Activated naive CD8-positive, alpha-beta T cell treated with anti-CD3 and anti-CD28 coated beads, Interleukin-2, amount 50 U/mL, for 16 hours (primary cell): ENCODE data around the gene PLD2.
"Not testable (repeated sequence)": the region's sequence is repeated elsewhere in the genome, so short reads cannot be mapped to it uniquely, and the experiment has no call there.

Experiments used
- DNase-seq: peaks from one replicate; pipeline ENCODE4 v3.0.0-alpha.2; 2020; ENCODE audit warnings: low read depth, low spot score

Gene PLD2

DNA sequence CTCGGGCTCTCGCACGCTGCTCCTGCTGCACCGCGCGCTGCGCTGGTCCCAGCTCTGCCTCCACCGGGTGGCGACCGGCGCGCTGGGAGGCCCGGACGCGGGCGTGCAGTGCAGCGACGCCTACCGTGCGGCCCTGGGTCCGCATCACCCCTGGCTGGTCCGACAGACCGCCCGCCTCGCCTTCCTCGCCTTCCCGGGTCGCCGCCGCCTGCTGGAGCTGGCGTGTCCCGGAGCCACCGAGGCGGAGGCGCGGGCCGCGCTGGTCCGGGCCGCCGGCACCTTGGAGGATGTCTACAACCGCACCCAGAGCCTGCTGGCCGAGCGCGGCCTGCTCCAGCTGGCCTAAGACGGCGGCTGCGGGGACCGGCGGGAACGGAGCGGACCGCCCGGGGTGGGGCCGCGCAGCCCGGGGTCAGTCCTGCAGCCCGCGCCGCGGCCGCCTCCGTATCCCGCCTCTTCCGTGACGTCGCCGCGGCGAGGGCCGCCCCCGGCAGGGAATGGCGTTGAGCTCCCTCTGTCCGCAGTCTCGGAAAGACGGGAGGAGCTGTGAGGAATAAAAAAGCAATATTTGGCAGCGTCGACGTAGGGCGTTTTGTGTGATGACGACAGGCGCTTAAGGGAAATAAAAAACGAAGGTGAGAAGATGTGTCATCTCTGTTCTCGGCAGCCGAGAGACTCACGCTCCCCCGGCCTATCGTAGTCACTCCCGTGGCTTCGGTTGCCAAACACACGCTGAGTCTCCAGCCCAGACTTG lies 16.8 kb upstream of the PLD2 start:
- DNase-seq = peak; percentile 55

DNA sequence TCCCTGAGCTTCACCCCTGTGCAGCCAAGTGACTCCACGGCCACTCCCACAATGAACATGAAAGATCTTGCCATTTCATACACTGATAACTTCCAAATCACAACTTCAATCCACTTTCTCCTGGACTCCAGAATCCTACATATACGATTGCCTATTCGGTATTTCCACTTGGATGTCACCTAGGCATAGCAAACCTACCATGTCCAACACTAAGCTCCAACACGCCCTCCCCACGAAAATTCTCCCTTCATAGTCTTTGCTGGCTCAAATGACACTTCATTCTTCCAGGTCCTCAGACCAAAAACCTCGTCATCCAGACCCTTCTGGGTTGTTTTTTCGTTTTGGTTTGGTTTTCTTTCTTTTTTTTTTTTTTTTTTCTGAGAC lies 16.3 kb upstream of the PLD2 start:
- no peak for DNase-seq

DNA sequence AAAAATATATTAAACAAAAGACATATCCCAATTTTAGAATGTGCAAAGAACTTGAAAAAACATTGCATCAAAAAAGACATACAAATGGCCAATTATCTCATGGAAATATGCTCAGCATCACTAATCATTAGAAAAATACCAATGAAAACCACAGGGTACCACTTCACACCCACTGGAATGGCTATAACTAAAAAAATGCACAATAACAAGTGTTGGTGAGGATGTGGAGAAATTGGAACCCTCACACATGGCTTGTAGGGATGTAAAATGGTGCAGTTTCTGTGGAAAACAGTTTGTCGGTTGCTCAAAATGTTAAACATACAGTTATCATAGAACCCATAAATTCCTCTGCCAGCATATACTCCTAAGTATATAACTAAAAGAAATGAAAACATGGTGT lies 11.8 kb upstream of the PLD2 start:
- no peak for DNase-seq

- DNase-seq = no peak
Measured at GRCh38 chr17:4796552-4796920, 10.4 kb upstream of the PLD2 start.

GRCh38 chr17:4800462-4801196 lies 6.3 kb upstream of the PLD2 start:
- no peak for DNase-seq

DNA sequence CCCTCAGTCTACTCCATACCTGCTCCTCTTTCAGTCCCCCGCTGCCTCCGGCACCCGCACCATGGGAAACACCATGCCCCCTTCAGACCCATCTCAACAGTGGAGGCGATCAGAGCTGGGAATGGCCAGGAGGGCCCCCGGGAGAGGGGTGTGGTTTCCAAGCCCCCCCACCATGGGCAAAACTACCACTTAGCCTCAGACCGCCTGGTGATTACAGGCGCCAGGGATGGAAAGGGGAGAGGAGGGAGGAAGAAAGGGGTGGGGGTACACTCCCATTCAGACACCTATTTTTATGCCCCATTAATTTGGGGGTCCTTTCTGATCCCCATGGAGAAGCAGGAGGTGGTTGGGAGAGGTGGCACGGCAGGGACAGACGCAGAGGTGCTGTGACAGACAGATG lies 4.7 kb upstream of the PLD2 start, which contains the start of gene C17orf114:
TSS of gene C17orf114 (minus strand) at position 101 of the 400 bp plus-strand sequence.
- no peak for DNase-seq

GRCh38 chr17:4806456-4806776 lies 536 bp upstream of the PLD2 start:
- DNase-seq = no peak

DNA sequence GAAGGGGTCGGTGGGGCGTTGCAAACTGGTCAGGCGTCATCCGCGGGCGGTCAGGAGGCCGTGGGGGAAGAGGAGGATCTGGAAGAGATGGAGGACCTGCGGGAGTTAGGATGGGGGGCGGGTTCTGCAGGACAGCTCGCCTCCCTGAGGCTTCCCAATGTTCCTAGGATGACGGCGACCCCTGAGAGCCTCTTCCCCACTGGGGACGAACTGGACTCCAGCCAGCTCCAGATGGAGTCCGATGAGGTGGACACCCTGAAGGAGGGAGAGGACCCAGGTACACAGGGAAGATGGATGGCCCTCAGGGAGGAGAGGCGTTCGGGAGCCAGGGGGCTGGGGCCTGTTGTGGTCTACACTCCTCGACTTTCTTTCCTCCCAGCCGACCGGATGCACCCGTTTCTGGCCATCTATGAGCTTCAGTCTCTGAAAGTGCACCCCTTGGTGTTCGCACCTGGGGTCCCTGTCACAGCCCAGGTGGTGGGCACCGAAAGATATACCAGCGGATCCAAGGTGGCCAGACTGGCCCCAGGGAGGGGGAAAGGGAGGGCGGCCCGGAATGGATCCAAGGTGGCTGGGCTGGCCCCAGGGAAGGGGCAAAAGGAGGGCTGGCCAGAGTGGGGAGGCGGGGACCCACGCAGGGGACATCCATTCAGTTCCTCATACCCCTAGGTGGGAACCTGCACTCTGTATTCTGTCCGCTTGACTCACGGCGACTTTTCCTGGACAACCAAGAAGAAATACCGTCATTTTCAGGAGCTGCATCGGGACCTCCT lies 839 bp downstream of the PLD2 start:
- DNase-seq = no peak

DNA sequence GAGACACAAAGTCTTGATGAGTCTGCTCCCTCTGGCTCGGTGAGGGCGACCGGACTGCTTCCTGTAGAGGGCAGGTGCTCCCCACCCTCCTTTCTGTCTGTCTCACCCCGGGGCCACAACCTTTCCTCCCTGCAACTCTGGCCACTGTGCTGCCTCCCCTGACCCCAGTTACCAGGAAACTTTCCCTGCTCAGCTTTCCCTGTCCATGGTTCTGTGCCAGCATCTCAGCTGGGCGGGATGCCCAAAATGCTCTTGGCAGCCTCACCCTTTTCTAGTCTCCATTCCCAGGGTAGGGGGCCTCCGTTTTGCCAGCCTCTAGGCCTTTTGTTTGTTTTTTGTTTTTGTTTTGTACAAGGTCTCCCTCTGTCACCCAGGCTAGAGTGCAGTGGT lies 1.4 kb downstream of the PLD2 start:
- no peak for DNase-seq

- no peak for DNase-seq
Measured at GRCh38 chr17:4810696-4811290, 3.8 kb downstream of the PLD2 start.

GRCh38 chr17:4811471-4811870 lies 4.5 kb downstream of the PLD2 start:
- no peak for DNase-seq

DNA sequence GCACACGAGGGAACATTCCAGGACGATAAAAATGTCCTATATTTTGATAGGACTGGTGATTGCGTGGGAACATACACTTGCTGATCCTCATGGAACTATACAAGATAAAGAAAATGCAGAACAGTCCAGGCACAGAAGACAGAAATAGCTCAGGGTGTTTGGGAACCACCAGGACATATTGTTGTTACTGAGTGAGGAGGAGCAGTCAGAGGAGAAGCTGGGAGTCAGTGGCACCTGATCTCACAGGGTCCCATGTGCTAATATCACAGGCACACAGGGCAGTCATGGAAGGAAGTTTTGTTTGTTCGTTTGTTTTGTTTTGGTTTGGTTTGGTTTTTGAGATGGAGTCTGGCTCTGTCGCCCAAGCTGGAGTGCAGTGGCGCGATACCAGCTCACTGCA lies 5.7 kb downstream of the PLD2 start:
- DNase-seq = no peak

DNA sequence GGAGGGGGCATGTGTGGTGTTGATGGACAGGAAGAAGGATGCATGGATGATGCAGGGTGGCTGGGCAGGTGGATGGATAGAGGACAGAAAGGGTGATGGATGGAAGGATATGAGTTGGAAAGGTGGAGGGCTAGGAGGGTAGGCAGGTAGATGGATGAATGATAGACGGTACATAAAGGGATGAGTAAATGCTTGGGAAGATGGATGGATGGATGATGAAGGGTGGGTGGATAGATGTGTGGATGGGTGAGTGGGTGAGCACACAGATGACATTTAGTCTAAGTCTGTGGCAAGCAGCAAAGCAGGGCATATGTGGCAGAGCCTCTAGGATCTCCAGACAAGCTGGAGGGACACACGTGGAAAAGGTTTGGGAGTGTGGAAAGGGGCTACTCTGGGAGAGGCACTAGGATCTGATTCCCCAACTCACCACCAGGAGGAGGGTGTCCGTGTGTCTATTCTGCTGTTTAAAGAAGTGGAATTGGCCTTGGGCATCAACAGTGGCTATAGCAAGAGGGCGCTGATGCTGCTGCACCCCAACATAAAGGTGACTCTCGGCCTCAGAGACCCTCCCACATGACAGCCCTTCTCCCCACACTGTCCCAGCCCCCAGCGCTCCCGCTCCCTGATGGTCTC lies 8.2 kb downstream of the PLD2 start:
- DNase-seq = no peak

GRCh38 chr17:4816826-4817225 lies 9.9 kb downstream of the PLD2 start:
- no peak for DNase-seq

DNA sequence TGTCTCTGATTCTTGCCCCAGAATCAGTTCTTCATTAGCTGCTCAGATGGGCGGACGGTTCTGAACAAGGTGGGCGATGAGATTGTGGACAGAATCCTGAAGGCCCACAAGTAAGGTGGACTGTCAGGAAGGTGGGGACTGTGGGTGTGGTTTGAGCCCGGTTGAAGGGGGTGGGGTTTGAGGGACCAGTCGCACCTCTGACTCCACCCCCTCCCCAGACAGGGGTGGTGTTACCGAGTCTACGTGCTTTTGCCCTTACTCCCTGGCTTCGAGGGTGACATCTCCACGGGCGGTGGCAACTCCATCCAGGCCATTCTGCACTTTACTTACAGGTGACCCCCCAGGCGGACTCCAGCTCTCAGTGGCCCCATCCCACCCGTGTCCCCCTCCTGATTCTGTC lies 11.3 kb downstream of the PLD2 start:
- DNase-seq = no peak

- no peak for DNase-seq
Measured at GRCh38 chr17:4822835-4823234, 15.9 kb downstream of the PLD2 start.

DNA sequence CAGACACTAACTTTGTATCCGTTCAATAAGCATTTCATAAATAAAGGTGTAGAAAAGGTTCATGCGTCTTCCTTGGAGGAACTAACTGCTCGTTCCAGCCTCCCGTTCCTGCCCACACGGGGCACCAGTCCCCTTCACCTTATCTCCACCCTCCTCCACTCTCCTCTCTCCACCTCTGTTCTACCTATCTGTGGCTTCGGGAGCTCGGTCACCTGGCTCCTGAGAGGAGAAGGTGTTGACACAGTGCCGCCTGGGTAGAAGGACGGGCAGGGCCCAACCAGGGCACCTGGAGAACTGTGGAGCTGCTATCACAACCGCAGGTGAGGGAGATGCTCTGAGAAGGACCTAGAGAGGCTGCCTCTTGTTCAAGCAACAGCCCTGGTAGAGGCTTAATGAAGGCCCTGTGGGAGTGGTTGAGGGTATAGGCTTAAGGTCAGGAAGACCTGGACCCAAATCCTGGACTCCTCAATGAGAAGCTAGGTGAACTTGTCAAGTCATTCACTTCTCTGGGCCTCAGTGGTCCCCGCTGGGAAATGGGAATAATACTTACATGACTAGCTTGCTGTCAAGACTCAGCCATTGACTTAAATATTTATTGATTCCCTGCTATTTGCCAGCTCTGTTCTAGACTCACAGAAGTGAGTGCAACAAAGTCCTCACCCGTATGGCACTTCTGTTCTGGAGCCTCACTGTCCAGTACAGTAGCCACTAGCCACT lies 16.6 kb downstream of the PLD2 start:
- DNase-seq = no peak

DNA sequence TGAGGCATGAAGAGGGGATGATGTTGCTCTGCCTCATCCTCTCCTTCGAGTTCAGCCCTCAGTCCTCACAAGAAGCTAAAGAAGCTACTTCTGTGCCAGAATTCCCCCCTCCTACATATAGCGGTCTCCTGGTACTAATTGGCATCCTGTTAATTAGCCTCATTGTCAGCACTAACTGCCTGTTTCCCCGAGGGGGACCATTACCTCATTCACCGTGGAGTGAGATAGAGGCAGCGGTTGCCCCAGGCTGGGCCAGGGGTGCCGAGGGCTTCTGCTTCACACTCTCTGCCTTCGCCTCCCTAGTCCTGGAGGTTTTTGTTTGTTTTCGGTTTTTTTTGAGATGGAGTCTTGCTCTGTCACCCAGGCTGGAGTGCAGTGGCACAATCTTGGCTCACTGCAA lies 20.4 kb downstream of the PLD2 start:
- no peak for DNase-seq

DNA sequence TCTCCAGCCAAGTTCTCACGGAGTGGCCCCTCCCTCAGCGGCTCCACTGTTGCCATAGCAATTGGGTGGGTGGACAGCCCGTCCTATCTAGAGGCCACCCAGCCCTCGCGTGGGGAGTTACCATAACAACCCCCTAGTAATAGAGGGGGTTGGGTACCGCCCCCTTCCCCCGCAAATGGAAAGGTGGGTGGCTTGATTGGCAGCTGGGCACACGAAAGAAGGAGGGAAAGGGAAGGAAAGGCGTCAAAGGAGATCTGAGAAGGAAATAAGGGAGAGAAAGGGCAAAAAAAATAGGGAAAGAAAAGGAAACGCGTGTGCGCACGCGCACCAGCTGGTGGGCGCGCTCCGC lies 25.9 kb downstream of the PLD2 start:
- not testable (repeated sequence) for DNase-seq

DNA sequence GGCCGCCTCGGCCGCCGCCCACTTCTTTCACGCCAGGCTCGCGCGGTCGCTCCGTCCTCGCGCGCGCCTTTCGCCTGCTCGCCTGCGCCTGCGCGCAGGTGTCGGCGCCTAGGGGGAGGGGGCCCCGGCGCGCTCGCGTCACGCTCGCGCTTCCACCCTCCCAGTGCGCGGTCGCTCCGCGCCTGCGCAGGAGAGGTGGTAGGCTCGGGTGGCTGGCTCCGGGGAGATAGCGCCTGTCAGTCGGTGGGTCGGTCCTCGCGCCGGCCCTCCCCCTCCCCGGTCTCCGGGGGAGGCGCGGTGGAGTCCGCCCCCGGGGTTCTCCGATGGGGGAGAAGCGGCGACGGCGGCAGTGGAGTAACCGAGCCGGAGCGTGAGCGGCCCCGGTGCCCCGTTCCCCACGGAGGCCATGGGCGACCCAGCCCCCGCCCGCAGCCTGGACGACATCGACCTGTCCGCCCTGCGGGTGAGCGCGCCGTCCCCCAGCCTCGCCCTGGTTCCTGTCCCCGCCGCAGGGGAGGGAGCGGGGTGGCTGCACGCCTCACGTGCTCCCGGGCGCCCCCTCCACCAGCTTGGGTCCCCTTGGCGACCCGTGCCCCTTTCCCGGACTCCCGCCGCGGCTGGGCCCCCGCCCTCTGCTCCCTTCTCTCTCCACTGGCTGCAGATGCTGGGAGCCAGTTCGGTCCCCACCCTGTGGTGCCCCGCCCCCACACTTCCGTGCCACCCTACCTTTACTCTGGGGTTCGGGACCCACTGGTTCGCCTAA lies 26.4 kb downstream of the PLD2 start, which contains the start of gene MINK1:
TSS of gene MINK1 (plus strand) at position 163 of the 763 bp plus-strand sequence. CDS start at position 407, 244 bp downstream.
- DNase-seq = peak; percentile 69
